GM23338 (cell line): ENCODE results near the gene SH3BGRL. TPM values are rescaled to one million over a fixed set of nuclear protein-coding genes. Genes with fewer than 3 reads are reported as not detected.

Experiments used
- ATAC-seq: fragments of 200-7000 bp; cut with Tn5 transposase; 3 replicates; pipeline ENCODE4 v1.9.1; 2020
- DNase-seq: peaks from one replicate; pipeline ENCODE4 v3.0.0-alpha.2; 2015; ENCODE audit warnings: low spot score
- H2AFZ ChIP-seq: fragments of 200-600 bp; sonication (generic); 2 replicates; pipeline ENCODE4 v1.8.0; 2016; ENCODE audit warnings: antibody characterized with exemption, mild to moderate bottlenecking, moderate library complexity
- H3F3A ChIP-seq: fragments of 200-600 bp; sonication (generic); replicated peaks from 2 replicates; pipeline ENCODE4 v1.8.0; 2017; ENCODE audit warnings: antibody characterized with exemption, mixed run types, low read depth
- H3K27ac ChIP-seq: fragments of 200-600 bp; sonication (generic); 2 replicates; pipeline ENCODE4 v1.6.1; 2016; ENCODE audit warnings: low read depth
- H3K27me3 ChIP-seq: fragments of 200-600 bp; sonication (generic); 2 replicates; pipeline ENCODE4 v1.8.0; 2016; ENCODE audit warnings: mild to moderate bottlenecking, mixed run types, moderate library complexity; ENCODE audit not compliant: insufficient read depth
- H3K36me3 ChIP-seq: fragments of 200-600 bp; sonication (generic); 2 replicates; pipeline ENCODE4 v1.8.0; 2016; ENCODE audit warnings: mild to moderate bottlenecking; ENCODE audit not compliant: insufficient read depth
- H3K4me1 ChIP-seq: fragments of 200-600 bp; sonication (generic); 2 replicates; pipeline ENCODE4 v1.8.0; 2016; ENCODE audit warnings: mild to moderate bottlenecking, moderate library complexity; ENCODE audit not compliant: insufficient read depth
- H3K4me2 ChIP-seq: fragments of 200-600 bp; sonication (generic); 2 replicates; pipeline ENCODE4 v1.7.1; 2017; ENCODE audit warnings: mixed run types
- H3K4me3 ChIP-seq: fragments of 200-600 bp; sonication (generic); 2 replicates; pipeline ENCODE4 v1.6.1; 2016; ENCODE audit warnings: mixed run types
- H3K79me2 ChIP-seq: fragments of 200-600 bp; sonication (generic); replicated peaks from 2 replicates; pipeline ENCODE4 v1.8.0; 2017; ENCODE audit warnings: mild to moderate bottlenecking; ENCODE audit not compliant: insufficient read depth
- H3K9me2 ChIP-seq: fragments of 200-600 bp; sonication (generic); 2 replicates; pipeline ENCODE4 v1.8.0; 2017; ENCODE audit not compliant: insufficient read depth
- H4K20me1 ChIP-seq: fragments of 200-600 bp; sonication (generic); replicated peaks from 2 replicates; pipeline ENCODE4 v1.8.0; 2017; ENCODE audit warnings: mild to moderate bottlenecking; ENCODE audit not compliant: insufficient read depth
- H3K27ac Mint-ChIP-seq: 2 replicates; pipeline ENCODE4 v1.8.0; 2020; ENCODE audit warnings: inconsistent platforms, mild to moderate bottlenecking, moderate library complexity, mixed read lengths
- H3K27me3 Mint-ChIP-seq: 3 replicates; pipeline ENCODE4 v1.8.0; 2022; ENCODE audit warnings: low read depth, mild to moderate bottlenecking, moderate library complexity, mixed read lengths, inconsistent platforms; ENCODE audit not compliant: insufficient read depth, poor library complexity
- H3K36me3 Mint-ChIP-seq: 3 replicates; pipeline ENCODE4 v1.8.0; 2021; ENCODE audit warnings: low read depth, mild to moderate bottlenecking, inconsistent platforms, moderate library complexity, mixed read lengths
- H3K4me1 Mint-ChIP-seq: 3 replicates; pipeline ENCODE4 v1.8.0; 2020; ENCODE audit warnings: mild to moderate bottlenecking, inconsistent platforms, mixed read lengths
- H3K4me3 Mint-ChIP-seq: 3 replicates; pipeline ENCODE4 v1.8.0; 2021; ENCODE audit warnings: moderate library complexity, mild to moderate bottlenecking, inconsistent platforms, mixed read lengths
- H3K9me3 Mint-ChIP-seq: 3 replicates; pipeline ENCODE4 v1.8.0; 2020; ENCODE audit warnings: moderate library complexity, mild to moderate bottlenecking, inconsistent platforms, mixed read lengths
- CREB1 ChIP-seq: fragments of 250-450 bp; sonication (Bioruptor Pico); IDR thresholded peaks from 2 replicates; pipeline ENCODE4 v1.5.0; 2020; ENCODE audit warnings: low read depth, mild to moderate bottlenecking, moderate library complexity
- CTCF ChIP-seq, 2 experiments: fragments of 200-600 bp in 1 of 2; sonication (generic) in 1 of 2; conservative IDR thresholded peaks; 2 replicates each; pipeline versions ENCODE4 v1.5.1 to v1.6.1; 2016 to 2017; ENCODE audit warnings: antibody characterized with exemption in 2 of 2, low read depth in 2 of 2, mild to moderate bottlenecking in 2 of 2, moderate library complexity in 1 of 2
- EZH2 ChIP-seq: fragments of 200-600 bp; sonication (generic); IDR thresholded peaks from one replicate; pipeline ENCODE4 v1.8.0; 2017; ENCODE audit warnings: antibody characterized with exemption, mild to moderate bottlenecking, low read depth; ENCODE audit not compliant: unreplicated experiment
- EZH2phosphoT487 ChIP-seq: fragments of 200-600 bp; sonication (generic); IDR thresholded peaks from one replicate; pipeline ENCODE4 v1.8.1; 2018; ENCODE audit warnings: antibody characterized with exemption; ENCODE audit not compliant: unreplicated experiment
- JUNB ChIP-seq: IDR thresholded peaks from one replicate; pipeline ENCODE4 v1.6.1; 2016; ENCODE audit warnings: antibody characterized with exemption; ENCODE audit not compliant: unreplicated experiment
- NANOG ChIP-seq: IDR thresholded peaks from 2 replicates; pipeline ENCODE4 v1.6.1; 2016; ENCODE audit warnings: antibody characterized with exemption, borderline replicate concordance
- STAT1 ChIP-seq: IDR thresholded peaks from one replicate; pipeline ENCODE4 v1.6.1; 2016; ENCODE audit warnings: antibody characterized with exemption; ENCODE audit not compliant: unreplicated experiment
- ZNF331 ChIP-seq: fragments of 250-450 bp; sonication (Bioruptor Pico); IDR thresholded peaks from 2 replicates; pipeline ENCODE4 v1.5.0; 2020; ENCODE audit warnings: low read depth, mild to moderate bottlenecking, moderate library complexity
- polyA plus RNA-seq: library from polyadenylated mRNA; unstranded; fragments of >200 nt; fragmentation: Nextera tagmentation; extraction: Ambion mirVana; gene quantifications from 2 replicates; pipeline ENCODE4 v1.2.1, GENCODE V29; 2016
- total RNA-seq: library from RNA; depleted of rRNA; stranded (reverse); fragments of >200 nt; shearing (Covaris generic); gene quantifications from 2 replicates; pipeline ENCODE4 v1.2.3, GENCODE V29; 2014
- TF ChIP-seq, protein P1 (sequence below): fragments of 250-450 bp; sonication (Bioruptor Pico); IDR thresholded peaks from 2 replicates; pipeline ENCODE4 v1.5.0; 2020; ENCODE audit warnings: mild to moderate bottlenecking, moderate library complexity
- TF ChIP-seq, protein P2 (sequence below): IDR thresholded peaks from one replicate; pipeline ENCODE4 v1.6.1; 2018; ENCODE audit warnings: antibody characterized with exemption; ENCODE audit not compliant: unreplicated experiment

Gene SH3BGRL
- total and polyA plus RNA-seq, 2 experiments from 2014 or later: 60.8 to 61.1 TPM

- TF ChIP-seq, protein P1, sequence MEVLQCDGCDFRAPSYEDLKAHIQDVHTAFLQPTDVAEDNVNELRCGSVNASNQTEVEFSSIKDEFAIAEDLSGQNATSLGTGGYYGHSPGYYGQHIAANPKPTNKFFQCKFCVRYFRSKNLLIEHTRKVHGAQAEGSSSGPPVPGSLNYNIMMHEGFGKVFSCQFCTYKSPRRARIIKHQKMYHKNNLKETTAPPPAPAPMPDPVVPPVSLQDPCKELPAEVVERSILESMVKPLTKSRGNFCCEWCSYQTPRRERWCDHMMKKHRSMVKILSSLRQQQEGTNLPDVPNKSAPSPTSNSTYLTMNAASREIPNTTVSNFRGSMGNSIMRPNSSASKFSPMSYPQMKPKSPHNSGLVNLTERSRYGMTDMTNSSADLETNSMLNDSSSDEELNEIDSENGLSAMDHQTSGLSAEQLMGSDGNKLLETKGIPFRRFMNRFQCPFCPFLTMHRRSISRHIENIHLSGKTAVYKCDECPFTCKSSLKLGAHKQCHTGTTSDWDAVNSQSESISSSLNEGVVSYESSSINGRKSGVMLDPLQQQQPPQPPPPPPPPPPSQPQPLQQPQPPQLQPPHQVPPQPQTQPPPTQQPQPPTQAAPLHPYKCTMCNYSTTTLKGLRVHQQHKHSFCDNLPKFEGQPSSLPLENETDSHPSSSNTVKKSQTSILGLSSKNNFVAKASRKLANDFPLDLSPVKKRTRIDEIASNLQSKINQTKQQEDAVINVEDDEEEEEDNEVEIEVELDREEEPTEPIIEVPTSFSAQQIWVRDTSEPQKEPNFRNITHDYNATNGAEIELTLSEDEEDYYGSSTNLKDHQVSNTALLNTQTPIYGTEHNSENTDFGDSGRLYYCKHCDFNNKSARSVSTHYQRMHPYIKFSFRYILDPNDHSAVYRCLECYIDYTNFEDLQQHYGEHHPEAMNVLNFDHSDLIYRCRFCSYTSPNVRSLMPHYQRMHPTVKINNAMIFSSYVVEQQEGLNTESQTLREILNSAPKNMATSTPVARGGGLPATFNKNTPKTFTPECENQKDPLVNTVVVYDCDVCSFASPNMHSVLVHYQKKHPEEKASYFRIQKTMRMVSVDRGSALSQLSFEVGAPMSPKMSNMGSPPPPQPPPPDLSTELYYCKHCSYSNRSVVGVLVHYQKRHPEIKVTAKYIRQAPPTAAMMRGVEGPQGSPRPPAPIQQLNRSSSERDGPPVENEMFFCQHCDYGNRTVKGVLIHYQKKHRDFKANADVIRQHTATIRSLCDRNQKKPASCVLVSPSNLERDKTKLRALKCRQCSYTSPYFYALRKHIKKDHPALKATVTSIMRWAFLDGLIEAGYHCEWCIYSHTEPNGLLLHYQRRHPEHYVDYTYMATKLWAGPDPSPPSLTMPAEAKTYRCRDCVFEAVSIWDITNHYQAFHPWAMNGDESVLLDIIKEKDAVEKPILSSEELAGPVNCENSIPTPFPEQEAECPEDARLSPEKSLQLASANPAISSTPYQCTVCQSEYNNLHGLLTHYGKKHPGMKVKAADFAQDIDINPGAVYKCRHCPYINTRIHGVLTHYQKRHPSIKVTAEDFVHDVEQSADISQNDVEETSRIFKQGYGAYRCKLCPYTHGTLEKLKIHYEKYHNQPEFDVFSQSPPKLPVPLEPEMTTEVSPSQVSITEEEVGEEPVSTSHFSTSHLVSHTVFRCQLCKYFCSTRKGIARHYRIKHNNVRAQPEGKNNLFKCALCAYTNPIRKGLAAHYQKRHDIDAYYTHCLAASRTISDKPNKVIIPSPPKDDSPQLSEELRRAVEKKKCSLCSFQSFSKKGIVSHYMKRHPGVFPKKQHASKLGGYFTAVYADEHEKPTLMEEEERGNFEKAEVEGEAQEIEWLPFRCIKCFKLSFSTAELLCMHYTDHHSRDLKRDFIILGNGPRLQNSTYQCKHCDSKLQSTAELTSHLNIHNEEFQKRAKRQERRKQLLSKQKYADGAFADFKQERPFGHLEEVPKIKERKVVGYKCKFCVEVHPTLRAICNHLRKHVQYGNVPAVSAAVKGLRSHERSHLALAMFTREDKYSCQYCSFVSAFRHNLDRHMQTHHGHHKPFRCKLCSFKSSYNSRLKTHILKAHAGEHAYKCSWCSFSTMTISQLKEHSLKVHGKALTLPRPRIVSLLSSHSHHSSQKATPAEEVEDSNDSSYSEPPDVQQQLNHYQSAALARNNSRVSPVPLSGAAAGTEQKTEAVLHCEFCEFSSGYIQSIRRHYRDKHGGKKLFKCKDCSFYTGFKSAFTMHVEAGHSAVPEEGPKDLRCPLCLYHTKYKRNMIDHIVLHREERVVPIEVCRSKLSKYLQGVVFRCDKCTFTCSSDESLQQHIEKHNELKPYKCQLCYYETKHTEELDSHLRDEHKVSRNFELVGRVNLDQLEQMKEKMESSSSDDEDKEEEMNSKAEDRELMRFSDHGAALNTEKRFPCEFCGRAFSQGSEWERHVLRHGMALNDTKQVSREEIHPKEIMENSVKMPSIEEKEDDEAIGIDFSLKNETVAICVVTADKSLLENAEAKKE (CRISPR knock-in tag): no peak
- TF ChIP-seq CTCF (conservative IDR thresholded peaks at IDR 0.05; ENCODE audit: low read depth in 2 of 2) (no peak), ZNF331 (CRISPR knock-in tag) (no peak), NANOG (no peak), JUNB (no peak), EZH2 (no peak)
Measured at GRCh38 chrX:81241753-81242152, 39.9 kb downstream of the SH3BGRL start (continued).

DNA sequence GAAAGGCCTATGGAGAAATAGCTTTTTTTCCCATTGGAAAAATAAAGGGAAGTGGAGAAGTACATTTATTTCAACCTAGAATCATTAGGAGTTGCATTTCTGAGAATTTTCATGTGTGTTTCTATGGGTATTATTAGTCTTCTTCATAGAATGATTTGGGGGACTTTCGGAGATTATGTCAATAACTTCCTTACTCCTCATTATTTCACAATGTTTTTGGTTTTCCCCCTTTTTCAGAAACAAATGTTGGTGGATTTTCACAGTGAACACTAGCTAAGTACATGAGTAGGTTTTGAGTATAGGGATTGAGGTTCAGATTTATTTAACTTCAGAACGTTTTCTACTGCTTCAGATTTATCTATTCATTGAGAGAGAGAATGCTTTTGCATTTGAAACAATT is 54.0 kb downstream of the SH3BGRL start:
- Histone ChIP-seq H3K4me1 (peaks cover 30% of the 10 kb centered on the region), H3K27me3 (no peaks in the 10 kb centered on the region), H3K4me3 (no peak overlapping the region), H3K36me3 (no peaks in the 10 kb centered on the region), H3K27ac (no peak overlapping the region), H3K9me2 (no peaks in the 10 kb centered on the region), H3K4me2 (no peak overlapping the region), H4K20me1 (no peaks in the 10 kb centered on the region), H3K79me2 (no peaks in the 10 kb centered on the region), H2AFZ (no peak overlapping the region), H3F3A (no peaks in the 10 kb centered on the region)
- TF ChIP-seq EZH2phosphoT487: no peak
- no peak for TF ChIP-seq CREB1
- TF ChIP-seq, protein P2, sequence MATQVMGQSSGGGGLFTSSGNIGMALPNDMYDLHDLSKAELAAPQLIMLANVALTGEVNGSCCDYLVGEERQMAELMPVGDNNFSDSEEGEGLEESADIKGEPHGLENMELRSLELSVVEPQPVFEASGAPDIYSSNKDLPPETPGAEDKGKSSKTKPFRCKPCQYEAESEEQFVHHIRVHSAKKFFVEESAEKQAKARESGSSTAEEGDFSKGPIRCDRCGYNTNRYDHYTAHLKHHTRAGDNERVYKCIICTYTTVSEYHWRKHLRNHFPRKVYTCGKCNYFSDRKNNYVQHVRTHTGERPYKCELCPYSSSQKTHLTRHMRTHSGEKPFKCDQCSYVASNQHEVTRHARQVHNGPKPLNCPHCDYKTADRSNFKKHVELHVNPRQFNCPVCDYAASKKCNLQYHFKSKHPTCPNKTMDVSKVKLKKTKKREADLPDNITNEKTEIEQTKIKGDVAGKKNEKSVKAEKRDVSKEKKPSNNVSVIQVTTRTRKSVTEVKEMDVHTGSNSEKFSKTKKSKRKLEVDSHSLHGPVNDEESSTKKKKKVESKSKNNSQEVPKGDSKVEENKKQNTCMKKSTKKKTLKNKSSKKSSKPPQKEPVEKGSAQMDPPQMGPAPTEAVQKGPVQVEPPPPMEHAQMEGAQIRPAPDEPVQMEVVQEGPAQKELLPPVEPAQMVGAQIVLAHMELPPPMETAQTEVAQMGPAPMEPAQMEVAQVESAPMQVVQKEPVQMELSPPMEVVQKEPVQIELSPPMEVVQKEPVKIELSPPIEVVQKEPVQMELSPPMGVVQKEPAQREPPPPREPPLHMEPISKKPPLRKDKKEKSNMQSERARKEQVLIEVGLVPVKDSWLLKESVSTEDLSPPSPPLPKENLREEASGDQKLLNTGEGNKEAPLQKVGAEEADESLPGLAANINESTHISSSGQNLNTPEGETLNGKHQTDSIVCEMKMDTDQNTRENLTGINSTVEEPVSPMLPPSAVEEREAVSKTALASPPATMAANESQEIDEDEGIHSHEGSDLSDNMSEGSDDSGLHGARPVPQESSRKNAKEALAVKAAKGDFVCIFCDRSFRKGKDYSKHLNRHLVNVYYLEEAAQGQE: no peak
- no peak for TF ChIP-seq STAT1
- Mint-ChIP-seq H3K9me3 (no peaks in the 10 kb centered on the region), H3K4me1 (peaks cover 30% of the 10 kb centered on the region; the same call in 2 of the 3 replicates), H3K4me3 (no peak overlapping the region), H3K27me3 (no peaks in the 10 kb centered on the region), H3K27ac (no peak overlapping the region), H3K36me3 (no peaks in the 10 kb centered on the region)
- DNase-seq (no peak), ATAC-seq (no peak)
